Activated T-cell treated with anti-CD3 and anti-CD28 coated beads, Interleukin-2, amount 50 U/mL, for 24 hours (primary cell): Measurements from ENCODE around the gene UBE3B.

Experiments
- DNase-seq: peaks from one replicate; pipeline ENCODE4 v3.0.0-alpha.2; 2020
- H3K27ac Mint-ChIP-seq: 2 replicates; pipeline ENCODE4 v1.8.0; 2020; ENCODE audit warnings: mild to moderate bottlenecking, mixed read lengths
- H3K27me3 Mint-ChIP-seq: 2 replicates; pipeline ENCODE4 v1.8.0; 2020; ENCODE audit warnings: mixed read lengths
- H3K36me3 Mint-ChIP-seq: 2 replicates; pipeline ENCODE4 v1.8.0; 2020; ENCODE audit warnings: low read depth, mixed read lengths
- H3K4me1 Mint-ChIP-seq: 2 replicates; pipeline ENCODE4 v1.8.0; 2020; ENCODE audit warnings: low read depth, mixed read lengths
- H3K4me3 Mint-ChIP-seq: 2 replicates; pipeline ENCODE4 v1.8.0; 2020; ENCODE audit warnings: mild to moderate bottlenecking, moderate library complexity, mixed read lengths
- H3K9me3 Mint-ChIP-seq: 2 replicates; pipeline ENCODE4 v1.8.0; 2020; ENCODE audit warnings: mixed read lengths

Gene UBE3B

DNA sequence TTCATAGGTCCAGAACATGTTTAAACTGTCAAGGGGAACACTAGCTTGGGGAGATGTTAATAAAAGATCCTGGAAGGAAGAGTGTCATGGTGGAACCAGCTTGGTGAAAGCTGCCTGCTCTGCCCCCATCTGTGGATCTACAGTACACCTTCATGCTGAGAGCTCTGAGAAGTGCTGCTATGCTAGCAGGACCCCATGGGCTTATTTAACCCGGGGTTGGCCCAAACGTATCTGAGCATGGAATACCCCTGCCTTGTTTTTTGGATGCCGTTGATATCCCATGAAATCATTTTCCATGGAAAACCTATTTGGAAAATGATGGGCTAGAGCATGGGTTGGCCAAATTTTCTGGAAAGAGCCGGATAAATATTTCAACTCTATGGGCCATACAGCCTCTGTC is 14.2 kb downstream of the UBE3B start:
- Mint-ChIP-seq H3K36me3 (peaks cover 93% of the 10 kb centered on the region), H3K4me1 (no peaks in the 10 kb centered on the region), H3K4me3 (no peak overlapping the region), H3K9me3 (no peaks in the 10 kb centered on the region), H3K27ac (no peak overlapping the region), H3K27me3 (no peaks in the 10 kb centered on the region)
- no peak for DNase-seq

DNA sequence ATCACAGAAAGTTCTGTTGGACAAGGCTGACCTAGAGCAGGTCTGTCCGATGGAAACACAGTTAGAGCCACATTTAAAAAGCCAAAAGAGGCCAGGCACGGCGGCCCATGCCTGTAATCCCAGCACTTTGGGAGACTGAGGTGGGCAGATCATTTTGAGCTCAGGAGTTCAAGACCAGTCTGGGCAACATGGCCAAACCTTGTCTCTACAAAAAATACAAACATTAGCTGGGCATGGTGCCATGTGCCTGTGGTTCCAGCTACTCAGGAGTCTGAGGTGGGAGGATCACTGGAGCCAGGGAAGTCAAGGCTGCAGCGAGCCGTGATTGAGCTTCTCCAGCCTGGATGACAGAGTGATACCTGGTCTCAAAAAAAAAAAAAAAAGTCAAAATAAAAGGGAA is 14.9 kb downstream of the UBE3B start:
- Mint-ChIP-seq H3K4me1 (no peaks in the 10 kb centered on the region), H3K36me3 (peaks cover 90% of the 10 kb centered on the region)

DNA sequence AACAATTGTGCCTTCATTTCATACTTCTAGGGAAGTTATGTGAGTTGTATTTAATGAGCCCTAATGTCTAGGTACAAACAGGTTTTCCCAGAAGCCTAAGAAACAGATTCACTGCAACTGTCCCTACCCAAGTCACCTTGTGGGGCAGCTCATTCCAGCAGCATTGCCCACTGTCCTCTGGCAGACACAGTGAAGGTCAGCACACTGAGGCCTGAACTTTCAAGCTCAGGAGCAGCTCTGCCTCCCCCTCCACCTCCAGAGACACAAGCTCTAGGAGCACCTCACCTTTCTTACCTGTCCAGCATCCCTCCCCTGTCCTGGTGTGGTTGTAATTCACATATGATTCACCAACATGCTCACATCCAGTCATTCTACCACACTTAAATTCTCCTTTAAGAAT is 15.7 kb downstream of the UBE3B start:
- no peaks in the 10 kb centered on the region for H3K4me1 Mint-ChIP-seq
- H3K36me3 Mint-ChIP-seq = peaks cover 90% of the 10 kb centered on the region
- H3K27me3 Mint-ChIP-seq = no peaks in the 10 kb centered on the region
- H3K9me3 Mint-ChIP-seq = no peaks in the 10 kb centered on the region
- H3K27ac Mint-ChIP-seq = no peak overlapping the region
- H3K4me3 Mint-ChIP-seq = no peak overlapping the region
- no peak for DNase-seq

More for the DNA sequence above, 14.9 kb downstream of the UBE3B start:
- DNase-seq = no peak
- H3K27me3 Mint-ChIP-seq = no peaks in the 10 kb centered on the region
- no peak overlapping the region for H3K27ac Mint-ChIP-seq
- no peaks in the 10 kb centered on the region for H3K9me3 Mint-ChIP-seq
- H3K4me3 Mint-ChIP-seq = no peak overlapping the region

DNA sequence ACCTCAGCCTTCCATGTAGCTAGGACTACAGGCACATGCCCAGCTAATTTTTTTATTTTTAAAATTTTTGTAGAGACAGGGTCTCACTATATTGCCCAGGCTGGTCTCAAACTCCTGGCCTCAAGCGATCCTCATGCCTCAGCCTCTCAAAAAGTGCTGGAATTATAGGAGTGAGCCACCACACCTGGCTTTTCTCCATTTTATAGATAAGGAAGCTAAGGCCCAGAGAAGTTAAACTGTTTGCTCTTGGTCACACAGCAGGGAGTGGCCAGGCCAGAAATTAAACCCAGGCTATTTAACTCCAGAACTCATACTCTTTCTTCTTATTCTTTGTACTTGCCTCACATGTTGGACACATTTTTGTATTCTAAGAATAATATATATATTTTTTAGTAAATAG is 16.5 kb downstream of the UBE3B start:
- Mint-ChIP-seq H3K36me3 (peaks cover 90% of the 10 kb centered on the region), H3K27me3 (no peaks in the 10 kb centered on the region), H3K4me3 (no peak overlapping the region), H3K27ac (no peak overlapping the region), H3K9me3 (no peaks in the 10 kb centered on the region), H3K4me1 (no peaks in the 10 kb centered on the region)
- no peak for DNase-seq

DNA sequence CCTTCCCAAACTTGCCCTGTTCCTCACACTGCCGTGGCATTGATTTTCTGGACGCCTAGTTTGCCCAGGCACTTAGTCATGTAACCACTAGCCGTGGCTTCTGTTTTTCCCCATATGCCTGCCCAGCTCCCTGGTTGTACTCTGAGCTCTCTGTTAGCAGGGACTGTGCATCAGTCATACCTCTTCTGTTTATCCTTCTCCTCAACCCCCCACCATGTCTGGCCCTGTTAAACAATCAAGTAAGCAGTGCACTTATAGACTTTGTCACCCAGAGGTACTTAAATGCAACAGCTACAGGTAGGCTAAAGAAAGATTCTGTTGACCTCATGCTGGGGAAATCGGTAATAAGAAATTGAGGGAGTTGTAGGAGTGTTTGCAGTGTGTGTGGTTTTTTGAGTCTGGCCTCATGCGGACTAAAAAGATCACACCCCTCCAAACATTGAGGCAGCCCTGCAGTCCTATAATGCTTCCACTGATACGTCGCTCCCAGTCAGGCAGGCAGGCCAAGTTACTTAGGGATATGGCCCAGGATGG is 17.0 kb downstream of the UBE3B start:
- no peaks in the 10 kb centered on the region for H3K27me3 Mint-ChIP-seq
- no peaks in the 10 kb centered on the region for H3K4me1 Mint-ChIP-seq
- no peak for DNase-seq
- H3K36me3 Mint-ChIP-seq = peaks cover 90% of the 10 kb centered on the region
- H3K27ac Mint-ChIP-seq = no peak overlapping the region
- no peak overlapping the region for H3K4me3 Mint-ChIP-seq
- H3K9me3 Mint-ChIP-seq = no peaks in the 10 kb centered on the region

DNA sequence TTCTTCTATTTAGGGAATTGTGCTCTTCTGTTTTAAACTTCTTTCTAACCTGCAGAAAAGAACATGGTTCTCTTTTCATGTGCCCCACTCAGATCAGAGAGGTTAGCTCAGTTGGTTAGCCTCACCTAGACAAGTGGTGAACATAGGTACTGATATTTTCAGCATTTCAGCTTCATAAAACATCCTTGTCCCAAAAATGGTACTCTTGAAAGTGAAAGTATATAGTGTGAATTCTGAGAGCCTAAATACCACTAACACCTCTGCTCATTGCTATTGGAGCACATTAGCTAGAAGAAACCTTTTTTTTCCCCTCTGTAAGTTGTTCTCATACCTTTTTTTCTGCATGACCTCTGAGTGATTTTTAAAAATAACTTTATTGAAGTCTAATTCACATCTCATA is 17.6 kb downstream of the UBE3B start:
- H3K27ac Mint-ChIP-seq = no peak overlapping the region
- no peaks in the 10 kb centered on the region for H3K4me1 Mint-ChIP-seq
- no peak for DNase-seq
- no peaks in the 10 kb centered on the region for H3K27me3 Mint-ChIP-seq
- H3K4me3 Mint-ChIP-seq = no peak overlapping the region
- peaks cover 89% of the 10 kb centered on the region for H3K36me3 Mint-ChIP-seq
- H3K9me3 Mint-ChIP-seq = no peaks in the 10 kb centered on the region

DNA sequence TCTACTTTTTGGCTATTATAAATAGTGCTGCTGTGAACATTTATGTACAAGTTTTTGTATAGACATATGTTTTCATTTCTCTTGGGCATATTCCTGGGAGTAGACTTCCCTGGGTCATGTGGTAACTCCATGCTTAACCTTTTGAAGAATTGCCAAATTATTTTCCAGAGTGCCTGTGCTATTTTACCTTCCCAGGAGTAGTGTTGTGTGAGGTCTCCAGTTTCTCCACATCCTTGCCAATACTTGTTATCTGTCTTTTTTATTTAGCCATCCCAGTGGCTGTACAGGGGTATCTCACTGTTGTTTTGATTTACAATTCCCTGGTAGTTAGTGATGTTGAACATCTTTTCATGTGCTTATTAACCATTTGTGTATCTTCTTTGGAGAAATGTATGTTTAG is 18.9 kb downstream of the UBE3B start:
- Mint-ChIP-seq H3K9me3 (no peaks in the 10 kb centered on the region), H3K27ac (no peak overlapping the region), H3K4me3 (no peak overlapping the region), H3K27me3 (no peaks in the 10 kb centered on the region), H3K36me3 (peaks cover 90% of the 10 kb centered on the region), H3K4me1 (no peaks in the 10 kb centered on the region)
- DNase-seq = no peak

DNA sequence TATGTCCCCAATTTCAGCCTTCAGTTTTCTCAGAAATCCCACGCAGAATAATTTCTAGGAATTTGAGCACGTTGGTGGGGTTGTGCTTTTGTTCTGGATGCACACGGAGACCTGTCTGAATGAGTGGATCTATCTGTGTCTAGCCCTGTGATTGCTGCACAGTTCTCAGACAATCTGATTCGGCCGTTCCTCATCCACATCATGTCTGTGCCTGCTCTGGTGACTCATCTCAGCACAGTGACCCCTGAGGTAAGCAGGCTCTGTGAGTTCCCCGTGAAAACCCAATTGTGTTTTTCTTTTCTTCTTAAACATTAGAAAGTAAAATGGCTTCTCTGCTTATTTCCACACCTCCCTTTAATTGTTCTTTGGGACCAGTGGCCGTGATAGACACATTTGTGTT is 20.2 kb downstream of the UBE3B start:
- Mint-ChIP-seq H3K4me1 (no peaks in the 10 kb centered on the region), H3K36me3 (peaks cover 92% of the 10 kb centered on the region), H3K27ac (no peak overlapping the region), H3K27me3 (no peaks in the 10 kb centered on the region), H3K9me3 (no peaks in the 10 kb centered on the region), H3K4me3 (no peak overlapping the region)
- no peak for DNase-seq

DNA sequence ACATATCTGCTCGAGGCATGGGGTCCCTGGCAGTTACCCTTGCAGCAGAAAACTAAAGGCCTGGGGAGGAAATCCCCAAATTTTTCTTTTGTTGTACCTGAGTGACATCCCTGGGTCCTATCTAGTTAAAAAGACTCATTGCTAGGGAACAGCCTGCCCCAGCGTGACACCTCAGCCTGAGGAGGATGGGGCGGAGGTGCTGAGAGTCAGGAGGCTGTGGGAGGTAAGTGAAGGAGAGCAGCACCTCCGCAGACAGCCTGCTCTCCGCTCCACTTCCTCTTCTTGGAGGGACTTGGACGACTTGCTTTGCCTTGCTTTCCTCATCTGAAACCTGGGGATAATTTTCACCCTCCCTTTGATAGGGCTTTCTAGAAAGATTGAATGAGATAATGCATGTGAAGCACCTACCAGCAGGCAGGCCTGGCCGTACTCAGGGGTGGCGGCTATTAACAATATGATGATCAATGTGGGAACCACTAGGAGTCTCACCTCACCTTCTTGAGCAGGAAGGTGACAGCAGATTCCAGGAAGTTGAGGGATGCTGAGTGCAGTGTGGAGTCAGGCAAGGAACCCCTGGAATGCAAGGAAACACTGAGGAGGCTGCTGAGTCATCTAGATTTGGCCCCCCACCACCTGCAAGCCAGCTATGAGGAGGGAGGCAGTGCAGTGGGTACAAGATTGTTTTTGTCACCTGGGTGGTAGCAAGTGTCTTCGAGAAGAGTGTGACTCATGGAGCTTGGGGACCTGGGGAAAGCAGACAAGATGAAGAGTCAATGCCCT is 23.2 kb downstream of the UBE3B start:
- Mint-ChIP-seq H3K4me3 (no peak overlapping the region), H3K4me1 (no peaks in the 10 kb centered on the region), H3K9me3 (no peaks in the 10 kb centered on the region), H3K36me3 (peaks cover 95% of the 10 kb centered on the region), H3K27me3 (no peaks in the 10 kb centered on the region), H3K27ac (no peak overlapping the region)
- no peak for DNase-seq

DNA sequence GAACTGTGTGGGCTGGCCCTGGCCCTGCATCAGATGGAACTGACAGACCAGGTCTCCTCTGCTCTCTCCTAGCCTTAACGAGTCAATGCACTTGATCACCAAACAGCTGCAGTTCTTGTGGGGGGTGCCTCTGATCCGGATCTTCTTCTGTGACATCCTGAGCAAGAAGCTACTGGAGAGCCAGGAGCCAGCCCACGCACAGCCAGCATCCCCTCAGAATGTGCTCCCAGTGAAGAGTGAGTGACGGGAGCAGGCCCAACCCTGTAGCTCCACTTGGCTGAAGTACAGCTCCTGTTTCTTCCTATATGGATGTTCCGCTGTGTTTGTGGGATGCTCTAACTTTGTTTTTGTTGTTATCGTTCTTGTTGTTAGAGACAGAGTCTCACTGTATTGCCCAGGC is 23.9 kb downstream of the UBE3B start:
- Mint-ChIP-seq H3K27ac (no peak overlapping the region), H3K4me3 (no peak overlapping the region), H3K4me1 (no peaks in the 10 kb centered on the region), H3K36me3 (peaks cover 93% of the 10 kb centered on the region), H3K9me3 (no peaks in the 10 kb centered on the region), H3K27me3 (no peaks in the 10 kb centered on the region)
- no peak for DNase-seq

DNA sequence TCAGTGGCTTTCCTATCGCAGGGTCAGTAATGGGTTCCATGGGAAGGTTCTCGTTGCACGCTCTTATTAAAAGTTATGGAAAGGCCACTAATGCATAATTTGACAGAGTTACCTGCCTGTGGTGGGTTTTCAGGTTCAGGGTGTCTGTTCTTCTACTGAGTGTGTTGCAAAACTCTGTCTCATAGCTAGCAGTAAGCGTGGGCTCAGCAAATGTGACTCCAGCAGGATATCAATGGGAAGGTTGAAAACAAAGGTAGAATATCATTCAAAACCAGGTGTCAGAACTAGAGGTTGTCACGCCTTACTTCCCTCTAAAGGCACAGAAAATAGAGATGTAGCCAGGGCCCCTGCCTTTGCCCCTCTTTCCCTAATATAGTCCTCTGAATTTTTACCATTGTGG is 24.9 kb downstream of the UBE3B start:
- Mint-ChIP-seq H3K36me3 (peaks cover 95% of the 10 kb centered on the region), H3K27ac (no peak overlapping the region), H3K27me3 (no peaks in the 10 kb centered on the region), H3K9me3 (no peaks in the 10 kb centered on the region), H3K4me3 (no peak overlapping the region), H3K4me1 (no peaks in the 10 kb centered on the region)
- no peak for DNase-seq

DNA sequence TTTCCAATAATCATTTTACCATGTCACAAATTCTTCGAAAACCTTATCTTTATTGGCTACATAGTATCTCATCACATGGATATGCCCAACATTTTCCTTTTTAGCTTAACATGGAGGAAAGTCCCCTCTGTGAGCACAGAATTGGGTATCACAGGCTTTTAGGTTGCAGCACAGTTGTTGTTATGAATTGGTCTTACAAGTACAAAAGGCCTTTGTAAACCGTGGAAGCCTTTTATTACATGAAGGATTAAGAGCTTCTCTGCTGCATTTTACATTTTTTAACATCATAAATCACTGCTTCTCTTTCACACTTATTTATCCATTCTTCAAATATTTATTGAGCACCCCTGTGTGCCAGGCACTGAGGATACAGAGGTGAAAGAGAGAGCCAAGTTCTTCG is 26.2 kb downstream of the UBE3B start:
- Mint-ChIP-seq H3K27me3 (no peaks in the 10 kb centered on the region), H3K36me3 (peaks cover 95% of the 10 kb centered on the region), H3K9me3 (no peaks in the 10 kb centered on the region), H3K27ac (no peak overlapping the region), H3K4me3 (no peak overlapping the region), H3K4me1 (no peaks in the 10 kb centered on the region)
- no peak for DNase-seq

DNA sequence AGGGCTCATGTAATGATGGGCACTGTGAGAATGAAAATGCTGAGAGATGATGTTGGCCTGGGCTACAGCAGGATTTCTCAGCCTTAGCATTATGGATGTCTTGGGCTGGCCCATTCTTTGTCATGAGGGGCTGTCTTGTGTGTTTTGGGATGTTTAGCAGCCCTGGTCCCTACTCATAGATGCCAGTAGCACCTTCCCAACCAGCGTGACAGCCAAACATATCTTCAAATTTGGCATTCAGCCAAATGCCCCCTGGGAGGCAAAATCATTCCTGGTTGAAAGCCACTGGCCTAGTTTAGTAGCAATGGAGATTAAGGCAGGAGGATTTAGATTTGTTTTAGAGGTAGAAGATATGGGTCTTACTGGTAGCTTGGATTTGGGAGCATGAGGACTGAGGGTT is 26.6 kb downstream of the UBE3B start:
- H3K9me3 Mint-ChIP-seq = no peaks in the 10 kb centered on the region
- no peak for DNase-seq
- H3K27ac Mint-ChIP-seq = no peak overlapping the region
- no peaks in the 10 kb centered on the region for H3K4me1 Mint-ChIP-seq
- no peak overlapping the region for H3K4me3 Mint-ChIP-seq
- H3K27me3 Mint-ChIP-seq = no peaks in the 10 kb centered on the region
- peaks cover 92% of the 10 kb centered on the region for H3K36me3 Mint-ChIP-seq

DNA sequence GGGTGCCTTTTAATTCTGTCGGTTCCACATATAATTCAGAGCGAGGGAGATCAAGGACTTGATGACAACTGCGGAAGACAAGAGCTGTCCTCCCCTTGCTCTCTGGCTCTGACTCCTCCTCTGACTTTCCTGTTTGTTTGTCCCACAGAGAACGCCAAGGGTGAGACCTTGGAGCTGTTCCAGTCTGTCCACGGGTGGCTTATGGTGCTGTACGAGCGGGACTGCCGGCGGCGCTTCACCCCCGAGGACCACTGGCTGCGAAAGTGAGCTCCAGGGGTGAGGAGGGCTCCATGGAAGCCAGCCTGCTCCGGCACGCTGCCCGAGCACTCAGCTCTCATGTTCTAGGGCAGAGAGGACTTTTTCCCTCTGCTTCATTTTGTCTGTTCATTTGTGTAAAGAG is 32.8 kb downstream of the UBE3B start:
- no peaks in the 10 kb centered on the region for H3K4me1 Mint-ChIP-seq
- no peak for DNase-seq
- no peaks in the 10 kb centered on the region for H3K27me3 Mint-ChIP-seq
- peaks cover 88% of the 10 kb centered on the region for H3K36me3 Mint-ChIP-seq
- no peaks in the 10 kb centered on the region for H3K9me3 Mint-ChIP-seq
- no peak overlapping the region for H3K27ac Mint-ChIP-seq
- no peak overlapping the region for H3K4me3 Mint-ChIP-seq

DNA sequence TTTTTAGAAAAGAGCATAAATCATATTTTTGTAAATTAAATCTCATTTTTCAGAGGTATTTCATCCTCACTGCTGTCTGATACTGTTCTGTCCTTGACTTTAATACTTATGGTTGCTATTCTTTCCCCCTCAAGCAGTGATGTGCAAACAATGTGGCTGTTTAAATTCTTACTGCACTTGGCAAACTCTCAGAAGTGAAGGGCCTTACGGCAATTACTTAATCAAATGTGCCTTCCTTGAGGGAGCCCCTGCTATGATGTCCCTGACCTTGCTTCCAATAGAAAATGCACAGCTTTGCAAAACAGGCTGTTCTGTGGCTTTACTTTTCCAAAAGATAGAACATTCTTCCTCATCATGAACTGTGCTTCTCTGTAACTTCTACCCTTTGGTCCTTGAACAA is 35.2 kb downstream of the UBE3B start:
- no peaks in the 10 kb centered on the region for H3K27me3 Mint-ChIP-seq
- no peaks in the 10 kb centered on the region for H3K9me3 Mint-ChIP-seq
- no peak overlapping the region for H3K4me3 Mint-ChIP-seq
- H3K27ac Mint-ChIP-seq = no peak overlapping the region
- DNase-seq = no peak
- no peaks in the 10 kb centered on the region for H3K4me1 Mint-ChIP-seq
- H3K36me3 Mint-ChIP-seq = peaks cover 87% of the 10 kb centered on the region

DNA sequence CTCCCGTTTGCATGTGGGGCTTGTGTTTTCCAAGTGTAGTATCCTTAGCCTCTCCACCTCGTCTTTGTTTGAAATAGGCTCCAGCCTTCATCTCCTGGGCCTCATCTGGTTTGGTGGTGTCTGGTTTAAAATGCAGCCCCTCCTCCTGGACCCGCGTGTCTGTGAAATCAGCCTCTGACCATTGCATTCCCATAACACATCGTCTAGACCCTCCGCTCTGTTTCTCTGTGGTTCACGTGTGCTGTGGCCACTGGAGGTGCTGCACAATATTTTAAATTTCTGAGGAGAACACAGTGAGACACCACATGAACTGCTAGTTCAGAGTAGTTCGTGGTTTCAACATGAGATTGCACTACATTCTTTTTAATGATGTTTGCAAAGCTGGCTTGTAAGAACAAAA is 35.6 kb downstream of the UBE3B start:
- Mint-ChIP-seq H3K4me1 (no peaks in the 10 kb centered on the region), H3K4me3 (no peak overlapping the region), H3K27me3 (no peaks in the 10 kb centered on the region), H3K9me3 (no peaks in the 10 kb centered on the region), H3K36me3 (peaks cover 87% of the 10 kb centered on the region), H3K27ac (no peak overlapping the region)
- no peak for DNase-seq
